ENCODE results near the gene REXO1.
"Not testable (repeated sequence)": the region's sequence is repeated elsewhere in the genome, so short reads cannot be mapped to it uniquely, and the experiment has no call there.

REXO1 gene, protein sequence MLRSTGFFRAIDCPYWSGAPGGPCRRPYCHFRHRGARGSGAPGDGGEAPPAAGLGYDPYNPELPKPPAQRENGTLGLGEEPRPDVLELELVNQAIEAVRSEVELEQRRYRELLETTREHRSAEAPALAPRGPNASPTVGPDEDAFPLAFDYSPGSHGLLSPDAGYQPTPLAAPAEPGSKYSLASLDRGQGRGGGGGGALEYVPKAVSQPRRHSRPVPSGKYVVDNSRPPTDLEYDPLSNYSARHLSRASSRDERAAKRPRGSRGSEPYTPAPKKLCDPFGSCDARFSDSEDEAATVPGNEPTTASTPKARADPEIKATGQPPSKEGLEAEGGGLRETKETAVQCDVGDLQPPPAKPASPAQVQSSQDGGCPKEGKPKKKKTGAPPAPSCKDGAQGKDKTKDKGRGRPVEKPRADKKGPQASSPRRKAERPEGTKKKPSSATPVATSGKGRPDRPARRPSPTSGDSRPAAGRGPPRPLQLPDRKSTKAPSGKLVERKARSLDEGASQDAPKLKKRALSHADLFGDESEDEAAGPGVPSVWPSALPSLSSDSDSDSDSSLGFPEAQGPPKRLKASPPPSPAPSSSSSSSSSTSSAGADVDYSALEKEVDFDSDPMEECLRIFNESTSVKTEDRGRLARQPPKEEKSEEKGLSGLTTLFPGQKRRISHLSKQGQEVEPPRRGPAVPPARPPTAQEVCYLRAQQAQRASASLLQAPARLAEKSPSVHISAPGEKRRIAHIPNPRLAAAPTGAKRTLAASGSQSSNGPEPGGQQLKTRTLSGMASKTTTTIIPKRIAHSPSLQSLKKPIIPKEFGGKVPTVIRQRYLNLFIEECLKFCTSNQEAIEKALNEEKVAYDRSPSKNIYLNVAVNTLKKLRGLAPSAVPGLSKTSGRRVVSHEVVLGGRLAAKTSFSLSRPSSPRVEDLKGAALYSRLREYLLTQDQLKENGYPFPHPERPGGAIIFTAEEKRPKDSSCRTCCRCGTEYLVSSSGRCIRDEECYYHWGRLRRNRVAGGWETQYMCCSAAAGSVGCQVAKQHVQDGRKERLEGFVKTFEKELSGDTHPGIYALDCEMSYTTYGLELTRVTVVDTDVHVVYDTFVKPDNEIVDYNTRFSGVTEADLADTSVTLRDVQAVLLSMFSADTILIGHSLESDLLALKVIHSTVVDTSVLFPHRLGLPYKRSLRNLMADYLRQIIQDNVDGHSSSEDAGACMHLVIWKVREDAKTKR

DNA sequence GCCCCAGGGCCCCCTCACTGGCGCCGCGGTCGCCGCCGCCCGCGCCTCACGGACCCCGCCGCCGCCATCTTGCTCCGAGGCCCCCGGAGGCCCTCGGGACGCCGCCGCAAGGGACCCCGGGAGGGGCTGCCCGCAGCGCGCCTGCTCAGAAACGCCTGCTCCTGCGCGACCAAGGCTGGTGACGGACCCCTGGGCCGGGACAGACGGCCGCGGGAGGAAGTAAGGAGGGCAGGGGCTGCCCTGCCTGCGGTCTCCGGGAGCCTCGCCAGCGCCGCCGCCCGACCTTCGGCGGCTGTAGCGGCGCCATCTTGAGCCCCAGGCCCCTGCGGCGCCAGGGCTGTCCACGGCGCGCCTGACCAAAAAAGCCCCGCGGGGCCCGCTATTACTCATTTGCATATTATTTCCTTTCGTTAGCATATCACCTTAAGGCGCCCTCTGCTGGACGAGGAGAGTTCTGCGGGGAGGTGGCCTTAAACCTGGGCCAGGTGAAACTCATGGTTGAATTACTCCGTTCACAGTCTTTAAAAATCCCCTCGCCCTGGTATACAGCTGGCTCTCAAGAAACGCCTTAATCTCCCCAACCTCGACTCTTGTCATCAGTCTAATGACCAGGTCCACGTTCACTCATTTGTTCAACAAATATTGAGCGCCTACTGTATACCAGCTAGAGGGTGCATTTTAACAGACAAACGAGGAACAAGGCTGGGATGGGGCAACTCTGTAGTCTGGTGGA lies at the start of gene REXO1:
REXO1 (minus strand) TSS at position 85 of the 733 bp plus-strand sequence. CDS start 125 bp downstream, outside the sequence.
- DNase-seq: peak; percentile 98

- no peak for DNase-seq
Measured at GRCh38 chr19:1896508-1896907, 48.2 kb upstream of the REXO1 start.

DNA sequence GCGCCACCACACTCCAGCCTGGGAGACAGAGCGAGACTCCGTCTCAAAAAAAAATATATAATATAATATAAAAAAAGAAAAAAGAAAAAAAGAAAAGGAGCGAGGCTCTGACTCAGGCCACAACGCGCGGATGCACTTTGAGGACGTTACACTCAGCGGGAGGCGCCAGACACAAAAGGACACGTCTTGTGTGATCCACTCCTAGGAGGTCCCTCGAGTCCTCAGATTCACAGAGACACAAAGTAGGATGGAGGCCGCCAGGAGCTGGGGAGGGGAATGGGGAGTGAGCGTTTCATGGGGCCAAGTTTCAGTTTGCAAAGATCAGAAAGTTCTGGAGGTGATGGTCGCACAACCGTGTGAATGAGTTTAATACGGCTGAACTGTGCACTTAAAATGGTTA lies 45.5 kb upstream of the REXO1 start:
- no peak for DNase-seq

DNA sequence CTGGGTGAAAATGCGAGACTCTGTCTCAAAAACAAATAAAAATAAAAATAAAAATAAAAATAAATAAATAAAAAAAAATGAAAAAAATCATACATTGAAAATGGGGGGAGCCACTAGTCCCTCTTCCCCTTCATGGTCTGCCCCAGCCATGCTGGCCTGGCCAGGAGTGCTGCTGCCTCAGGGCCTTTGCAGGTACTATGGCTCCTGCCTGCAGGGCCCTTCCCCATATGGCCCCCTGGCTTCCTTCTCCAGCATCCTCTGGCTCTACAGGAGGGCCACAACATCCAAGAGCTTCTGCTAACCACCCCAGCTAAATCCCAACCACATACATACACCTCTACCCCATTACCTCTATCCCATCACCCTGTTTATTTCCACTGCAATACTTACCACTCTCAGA lies 41.6 kb upstream of the REXO1 start:
- DNase-seq: no peak

DNA sequence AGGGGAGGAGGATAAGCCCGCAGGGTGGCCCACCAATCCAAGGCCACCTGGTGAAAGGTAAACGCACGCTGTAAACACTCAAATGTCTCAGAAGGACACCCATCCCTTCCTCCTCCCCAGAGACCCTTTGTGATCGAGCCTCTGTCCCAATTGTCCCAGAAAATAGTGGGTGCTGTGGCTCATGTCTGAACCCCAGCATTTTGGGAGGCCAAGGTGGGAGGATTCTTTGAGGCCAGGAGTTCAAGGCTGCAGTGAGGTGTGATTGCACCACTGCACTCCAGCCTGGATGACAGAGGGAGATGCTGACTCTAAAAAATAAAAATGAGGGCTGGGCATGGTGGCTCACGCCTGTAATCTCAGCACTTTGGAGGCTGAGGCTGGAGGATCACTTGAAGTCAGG lies 40.1 kb upstream of the REXO1 start:
- DNase-seq: no peak

DNA sequence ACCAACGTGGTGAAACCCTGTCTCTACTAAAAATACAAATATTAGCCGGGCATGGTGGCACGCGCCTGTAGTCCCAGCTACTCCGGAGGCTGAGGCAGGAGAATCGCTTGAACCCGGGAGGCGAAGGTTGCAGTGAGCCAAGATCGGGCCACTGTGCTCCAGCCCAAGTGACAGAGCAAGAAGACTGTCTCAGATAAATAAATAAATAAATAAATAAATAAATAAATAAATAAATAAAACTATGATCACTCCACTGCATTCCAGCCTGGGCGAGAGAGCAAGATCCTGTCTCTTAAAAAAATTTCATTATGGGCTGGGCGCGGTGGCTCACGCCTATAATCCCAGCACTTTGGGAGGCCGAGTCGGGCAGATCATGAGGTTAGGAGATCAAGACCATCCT lies 38.1 kb upstream of the REXO1 start:
- not testable (repeated sequence) for DNase-seq

- peak; percentile 95 for DNase-seq
Measured at GRCh38 chr19:1885398-1886119, 37.3 kb upstream of the REXO1 start, which contains the start of gene ABHD17A. Gene ABHD17A, minus strand, starts transcription at chr19:1885496. Its CDS starts 3,930 bp downstream, at chr19:1881566.

DNA sequence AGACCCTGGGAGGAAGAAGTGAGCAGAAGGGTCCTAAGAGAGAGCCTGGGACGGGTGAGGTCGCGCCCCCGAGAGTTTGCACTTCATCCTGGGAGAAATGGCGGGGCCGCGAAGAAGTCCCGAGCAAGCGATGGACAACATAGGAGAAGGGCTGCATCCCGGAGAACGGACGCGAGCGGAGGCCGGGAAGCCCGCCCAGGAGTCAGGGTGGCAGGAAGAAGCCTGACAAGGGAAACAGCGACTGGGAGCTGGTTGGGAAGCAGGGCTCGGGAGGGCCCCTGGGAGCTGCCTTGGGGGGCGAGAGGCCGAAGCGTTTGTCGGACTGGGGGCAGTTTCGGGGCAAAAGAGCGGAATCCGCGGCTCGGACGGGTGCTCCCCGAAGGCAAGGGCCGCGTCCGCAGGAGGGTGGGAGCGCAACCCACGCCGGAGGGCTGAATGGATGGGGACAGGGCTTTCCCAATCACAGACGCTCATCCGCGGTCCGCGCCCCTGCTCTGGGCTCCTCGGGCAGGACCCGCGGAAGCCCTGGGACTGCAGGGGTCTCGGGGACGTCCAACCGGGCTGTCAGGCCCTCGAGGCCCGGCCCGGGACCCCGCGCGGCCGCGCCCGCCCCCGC lies 36.5 kb upstream of the REXO1 start:
- DNase-seq: no peak

DNA sequence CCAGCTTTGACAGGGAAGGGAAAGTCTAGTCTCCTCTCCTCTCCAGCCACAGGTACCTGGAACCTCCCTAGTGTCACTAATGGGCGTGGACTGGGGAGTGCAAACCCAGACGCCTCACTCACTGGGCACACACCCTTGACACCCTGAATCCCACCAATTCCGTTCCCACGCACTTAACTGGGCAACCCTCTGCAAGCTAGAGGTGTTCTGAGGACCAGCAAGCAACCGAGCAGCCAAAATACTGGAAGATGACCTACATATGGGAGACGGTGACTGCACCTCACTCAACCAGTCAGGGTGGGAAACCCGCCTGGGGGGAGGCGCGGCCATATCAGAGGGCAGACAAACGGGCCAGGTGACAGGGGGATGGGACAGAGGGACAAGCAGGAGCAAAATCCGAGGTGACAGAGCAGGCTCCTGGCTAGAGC lies 36.0 kb upstream of the REXO1 start:
- peak; percentile 69 for DNase-seq

DNA sequence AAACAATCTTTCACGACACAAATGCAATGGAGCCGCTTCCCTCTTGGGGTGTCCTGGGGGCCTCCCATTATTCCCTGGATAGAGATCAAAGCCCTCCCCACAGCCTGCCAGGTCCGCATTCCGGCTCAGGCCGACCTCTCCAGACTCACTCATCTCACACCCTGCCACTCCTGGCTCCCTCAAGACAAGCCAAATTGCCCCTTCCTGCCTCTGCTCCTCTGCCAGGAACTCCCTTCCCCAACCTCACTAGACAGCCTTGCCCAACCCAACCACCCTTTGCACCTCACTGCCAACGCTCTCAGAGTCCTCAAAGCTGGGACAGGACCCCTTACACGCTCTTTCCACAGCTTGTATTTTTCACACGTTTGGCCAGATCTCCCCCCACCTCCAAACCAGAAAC lies 35.5 kb upstream of the REXO1 start:
- DNase-seq: peak; percentile 35

GRCh38 chr19:1882786-1883692 lies 34.8 kb upstream of the REXO1 start:
- no peak for DNase-seq

DNA sequence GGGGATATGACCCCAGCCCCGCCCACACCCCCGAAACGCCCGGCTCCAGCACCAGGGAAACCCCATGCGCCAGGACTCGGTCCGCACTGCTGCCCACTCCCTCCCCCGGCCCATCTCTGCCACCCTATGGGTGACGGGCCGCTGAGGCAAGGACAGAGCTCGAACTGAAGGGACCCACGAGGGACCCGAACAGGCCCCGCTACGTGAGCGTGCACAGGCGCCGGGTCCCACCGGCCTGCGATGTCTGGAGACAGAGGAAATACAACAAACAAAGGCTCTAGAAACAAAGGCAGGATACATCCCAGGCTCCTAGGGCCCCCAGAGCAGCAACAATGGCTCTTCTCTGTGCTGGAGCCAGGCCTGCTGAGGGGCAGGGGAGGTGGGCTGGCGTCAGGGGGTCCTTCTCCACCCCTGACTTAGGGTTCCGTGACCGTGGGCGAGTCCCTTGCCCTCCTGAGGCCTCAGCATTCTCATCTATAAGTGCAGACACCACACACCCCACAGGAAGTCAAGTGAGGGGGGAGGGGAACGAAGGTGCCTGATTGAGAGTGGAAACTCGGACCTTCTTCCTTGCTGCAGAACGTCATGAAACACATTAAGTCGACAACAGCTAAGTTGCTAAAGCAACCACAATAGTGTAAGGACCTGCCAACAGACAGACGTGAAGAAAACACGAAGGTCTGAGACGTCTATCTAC lies 34.0 kb upstream of the REXO1 start:
- peak; percentile 89 for DNase-seq

DNA sequence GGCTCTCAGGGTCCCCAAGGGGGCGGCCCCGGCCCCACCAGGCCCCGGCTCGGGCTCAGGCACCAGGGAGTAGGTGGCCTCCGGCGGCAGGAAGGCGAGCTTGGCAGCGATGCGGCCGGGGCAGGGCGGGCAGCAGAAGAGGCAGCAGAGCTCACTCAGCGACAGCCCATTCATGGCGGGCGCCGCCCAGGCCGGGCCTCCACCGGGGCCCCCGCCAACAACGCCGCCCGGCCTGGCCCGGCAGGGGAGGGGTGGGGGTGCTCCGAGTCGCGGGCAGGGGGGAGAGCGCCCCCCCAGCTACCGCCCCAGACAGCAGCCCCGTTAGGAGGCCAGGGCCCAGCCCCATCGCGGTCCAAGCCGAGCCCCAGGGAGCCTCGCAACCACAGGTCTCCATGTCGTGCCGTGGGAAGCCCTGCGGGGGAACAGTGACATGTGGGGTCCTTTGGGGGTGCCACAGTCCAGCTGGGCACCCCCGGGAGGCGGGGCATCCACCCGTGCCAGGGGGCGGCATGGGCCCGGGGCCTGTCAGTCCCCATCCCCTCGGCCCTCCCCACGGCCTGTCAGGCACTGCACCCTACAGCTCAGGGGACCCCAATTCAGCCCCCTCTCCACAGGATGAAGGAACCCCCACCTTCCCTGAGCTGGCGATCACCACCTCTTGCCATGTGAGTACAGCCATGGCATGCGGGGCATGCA lies 33.3 kb upstream of the REXO1 start:
- not testable (repeated sequence) for DNase-seq

- no peak for DNase-seq
Measured at GRCh38 chr19:1880611-1881392, 32.5 kb upstream of the REXO1 start.

DNA sequence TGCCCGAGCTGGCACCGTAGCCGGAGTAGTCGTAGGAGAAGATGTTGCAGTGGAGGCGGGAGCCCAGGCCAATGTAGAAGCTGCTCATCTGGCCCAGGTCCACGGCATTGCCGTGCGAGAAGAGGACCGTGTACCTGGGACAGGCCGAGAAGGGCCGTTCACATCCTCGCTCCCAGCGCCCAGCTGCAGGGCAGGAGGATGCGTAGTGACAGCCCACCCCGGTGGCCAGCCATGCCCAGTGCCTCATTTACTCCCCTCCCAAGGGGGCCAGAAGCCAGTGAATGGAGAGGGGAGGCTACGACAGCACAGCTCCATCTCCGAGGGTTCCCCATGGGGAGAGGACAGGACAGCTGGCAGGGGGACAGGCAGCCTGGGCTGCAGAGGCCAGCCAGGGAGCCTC lies 31.7 kb upstream of the REXO1 start:
- DNase-seq: not testable (repeated sequence)

DNA sequence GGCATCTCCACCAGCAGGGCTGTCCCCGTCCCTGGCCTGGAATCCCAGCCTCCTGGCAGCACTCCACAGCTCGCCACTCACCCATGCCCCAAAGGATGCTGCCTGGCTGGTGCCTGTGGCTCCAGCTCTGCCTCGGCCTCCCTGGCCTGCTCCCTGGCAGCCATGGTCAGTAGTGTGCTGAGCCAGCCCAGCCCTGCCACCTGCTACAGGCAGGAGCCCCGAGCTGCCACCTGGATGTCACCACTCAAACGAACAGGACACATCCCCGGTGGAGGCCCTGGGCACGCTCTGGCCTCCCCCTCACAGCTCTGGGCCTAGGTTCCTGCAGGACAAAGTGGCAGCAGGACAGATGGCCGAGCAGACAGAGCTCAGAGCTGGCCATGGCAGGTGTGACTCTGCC lies 30.3 kb upstream of the REXO1 start:
- DNase-seq: not testable (repeated sequence)

DNA sequence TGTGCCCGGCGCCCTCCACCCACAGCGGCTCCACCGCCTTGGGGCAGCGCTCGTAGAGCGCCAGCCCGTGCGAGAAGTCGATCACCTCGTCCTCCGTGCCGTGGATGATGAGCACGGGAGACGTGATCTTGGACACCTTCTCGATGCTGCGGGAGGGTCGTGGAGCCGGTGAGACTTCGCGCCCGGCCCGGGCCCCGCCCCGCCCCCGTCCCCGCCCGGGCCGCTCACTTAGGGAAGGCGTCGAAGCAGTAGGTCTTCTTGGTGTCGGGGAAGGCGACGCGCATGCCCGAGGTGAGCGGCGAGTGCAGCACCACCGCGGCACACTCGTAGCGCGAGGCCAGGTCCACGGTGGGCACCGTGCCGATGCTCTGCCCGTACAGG lies 29.0 kb upstream of the REXO1 start:
- not testable (repeated sequence) for DNase-seq

Data from CD4-positive, alpha-beta T cell treated with Interleukin-12 subunit alpha and Interleukin-12 subunit beta, for 1 hour (primary cell).